Activated CD8-positive, alpha-beta T cell treated with anti-CD3 and anti-CD28 coated beads, Interleukin-2, amount 10 ng/mL, durations not matched to agents 7 days and 5 days (primary cell): Measurements from ENCODE around the gene LRRTM4. TPM values are rescaled to one million over a fixed set of nuclear protein-coding genes. Genes with fewer than 3 reads are reported as not detected.

ENCODE experiments used
- ATAC-seq: fragments of 150-1000 bp; cut with Tn5 transposase; one replicate; pipeline ENCODE4 v1.10.0; 2021; ENCODE audit warnings: moderate library complexity
- CTCF ChIA-PET: fragments of 350-600 bp; sonication (Branson Sonifier 250); formaldehyde crosslinking; loops from one replicate; lab custom pipeline; 2021; ENCODE audit warnings: antibody characterized with exemption; lab: Charles Lee
- POLR2A ChIA-PET: fragments of 350-600 bp; sonication (Branson Sonifier 250); formaldehyde crosslinking; loops from one replicate; lab custom pipeline; 2021; ENCODE audit warnings: antibody characterized with exemption; lab: Charles Lee
- DNase-seq: peaks from one replicate; pipeline ENCODE4 v3.0.0-alpha.2; 2020
- H3K27ac Mint-ChIP-seq: one replicate; pipeline ENCODE4 v1.8.0; 2021; ENCODE audit warnings: mild to moderate bottlenecking, mixed read lengths
- H3K27me3 Mint-ChIP-seq: one replicate; pipeline ENCODE4 v1.8.0; 2021; ENCODE audit warnings: low read depth, mixed read lengths
- H3K36me3 Mint-ChIP-seq: one replicate; pipeline ENCODE4 v1.8.0; 2021; ENCODE audit warnings: low read depth, mixed read lengths
- H3K4me1 Mint-ChIP-seq: one replicate; pipeline ENCODE4 v1.8.0; 2021; ENCODE audit warnings: low read depth, mixed read lengths
- H3K4me3 Mint-ChIP-seq: one replicate; pipeline ENCODE4 v1.8.0; 2021; ENCODE audit warnings: mild to moderate bottlenecking, mixed read lengths
- H3K9me3 Mint-ChIP-seq: one replicate; pipeline ENCODE4 v1.8.0; 2022; ENCODE audit warnings: mixed read lengths; ENCODE audit not compliant: insufficient read depth
- total RNA-seq, 2 experiments: library from RNA; stranded (reverse); gene quantifications; one replicate each; pipeline ENCODE4 v1.2.3, GENCODE V29; 2021

The LRRTM4 gene
- total RNA-seq, 2 experiments from 2014 or later = not detected

- Mint-ChIP-seq H3K27me3 (no peaks in the 10 kb centered on the region), H3K36me3 (no peaks in the 10 kb centered on the region), H3K27ac (no peak overlapping the region), H3K4me1 (no peaks in the 10 kb centered on the region), H3K4me3 (no peak overlapping the region), H3K9me3 (peaks cover 10% of the 10 kb centered on the region)
- CTCF ChIA-PET = no interaction called here
- DNase-seq (no peak), ATAC-seq (no peak)
- POLR2A ChIA-PET = no interaction called here
These were observed 3.9 kb downstream of the LRRTM4 start for GRCh38 chr2:77518311-77518710.

- ChIA-PET CTCF (no interaction called here), POLR2A (no interaction called here)
- no peak for DNase-seq
- Mint-ChIP-seq H3K27me3 (no peaks in the 10 kb centered on the region), H3K4me1 (no peaks in the 10 kb centered on the region), H3K9me3 (peaks cover 7% of the 10 kb centered on the region), H3K36me3 (no peaks in the 10 kb centered on the region), H3K27ac (no peak overlapping the region), H3K4me3 (no peak overlapping the region)
- no peak for ATAC-seq
These were observed 9.0 kb downstream of the LRRTM4 start for GRCh38 chr2:77513191-77513590.

GRCh38 chr2:77512507-77512906 lies 9.7 kb downstream of the LRRTM4 start:
- no peaks in the 10 kb centered on the region for H3K4me1 Mint-ChIP-seq
- ATAC-seq (no peak), DNase-seq (no peak)
- H3K4me3 Mint-ChIP-seq = no peak overlapping the region
- ChIA-PET CTCF (no interaction called here), POLR2A (no interaction called here)
- no peaks in the 10 kb centered on the region for H3K27me3 Mint-ChIP-seq
- no peak overlapping the region for H3K27ac Mint-ChIP-seq
- H3K9me3 Mint-ChIP-seq = peaks cover 7% of the 10 kb centered on the region
- H3K36me3 Mint-ChIP-seq = no peaks in the 10 kb centered on the region

- Mint-ChIP-seq H3K27ac (no peak overlapping the region), H3K4me3 (no peak overlapping the region), H3K9me3 (peaks cover 4% of the 10 kb centered on the region), H3K27me3 (no peaks in the 10 kb centered on the region), H3K4me1 (no peaks in the 10 kb centered on the region), H3K36me3 (no peaks in the 10 kb centered on the region)
- ATAC-seq (no peak), DNase-seq (no peak)
- CTCF ChIA-PET = no interaction called here
- POLR2A ChIA-PET = no interaction called here
These were observed 13.7 kb downstream of the LRRTM4 start for GRCh38 chr2:77508511-77508910.

- no peak for ATAC-seq
- H3K36me3 Mint-ChIP-seq = no peaks in the 10 kb centered on the region
- CTCF ChIA-PET = no interaction called here
- DNase-seq = no peak
- no peak overlapping the region for H3K27ac Mint-ChIP-seq
- POLR2A ChIA-PET = no interaction called here
- H3K27me3 Mint-ChIP-seq = no peaks in the 10 kb centered on the region
- H3K4me3 Mint-ChIP-seq = no peak overlapping the region
- no peaks in the 10 kb centered on the region for H3K4me1 Mint-ChIP-seq
- H3K9me3 Mint-ChIP-seq = peaks cover 4% of the 10 kb centered on the region
These were observed 14.5 kb downstream of the LRRTM4 start for GRCh38 chr2:77507657-77508056.

- ChIA-PET CTCF (no interaction called here), POLR2A (no interaction called here)
- no peaks in the 10 kb centered on the region for H3K27me3 Mint-ChIP-seq
- no peak overlapping the region for H3K27ac Mint-ChIP-seq
- H3K4me3 Mint-ChIP-seq = no peak overlapping the region
- no peak for ATAC-seq
- no peaks in the 10 kb centered on the region for H3K36me3 Mint-ChIP-seq
- H3K9me3 Mint-ChIP-seq = peaks cover 8% of the 10 kb centered on the region
- DNase-seq = no peak
- H3K4me1 Mint-ChIP-seq = no peaks in the 10 kb centered on the region
These were observed 34.0 kb downstream of the LRRTM4 start for GRCh38 chr2:77488141-77488540.

- Mint-ChIP-seq H3K9me3 (peaks cover 8% of the 10 kb centered on the region), H3K4me3 (no peak overlapping the region), H3K36me3 (no peaks in the 10 kb centered on the region), H3K27ac (no peak overlapping the region), H3K4me1 (no peaks in the 10 kb centered on the region), H3K27me3 (no peaks in the 10 kb centered on the region)
- CTCF ChIA-PET = no interaction called here
- ATAC-seq = no peak
- no peak for DNase-seq
- POLR2A ChIA-PET = no interaction called here
These were observed 34.9 kb downstream of the LRRTM4 start for GRCh38 chr2:77487074-77487803.

- Mint-ChIP-seq H3K9me3 (peaks cover 15% of the 10 kb centered on the region), H3K4me1 (no peaks in the 10 kb centered on the region), H3K27me3 (no peaks in the 10 kb centered on the region), H3K36me3 (no peaks in the 10 kb centered on the region), H3K27ac (no peak overlapping the region), H3K4me3 (no peak overlapping the region)
- ChIA-PET POLR2A (no interaction called here), CTCF (no interaction called here)
- ATAC-seq (no peak), DNase-seq (no peak)
These were observed 38.1 kb downstream of the LRRTM4 start for GRCh38 chr2:77484026-77484425.

- no peaks in the 10 kb centered on the region for H3K36me3 Mint-ChIP-seq
- ChIA-PET POLR2A (no interaction called here), CTCF (no interaction called here)
- no peak overlapping the region for H3K4me3 Mint-ChIP-seq
- no peaks in the 10 kb centered on the region for H3K4me1 Mint-ChIP-seq
- peaks cover 14% of the 10 kb centered on the region for H3K9me3 Mint-ChIP-seq
- no peak for DNase-seq
- ATAC-seq = no peak
- H3K27me3 Mint-ChIP-seq = no peaks in the 10 kb centered on the region
- H3K27ac Mint-ChIP-seq = no peak overlapping the region
These were observed 42.3 kb downstream of the LRRTM4 start for GRCh38 chr2:77479895-77480294.

GRCh38 chr2:77479395-77479794 lies 42.8 kb downstream of the LRRTM4 start:
- Mint-ChIP-seq H3K4me3 (no peak overlapping the region), H3K27ac (no peak overlapping the region), H3K9me3 (peaks cover 14% of the 10 kb centered on the region), H3K27me3 (no peaks in the 10 kb centered on the region), H3K4me1 (no peaks in the 10 kb centered on the region), H3K36me3 (no peaks in the 10 kb centered on the region)
- ATAC-seq (no peak), DNase-seq (no peak)
- POLR2A ChIA-PET = no interaction called here
- CTCF ChIA-PET = no interaction called here

GRCh38 chr2:77470096-77470495 lies 52.1 kb downstream of the LRRTM4 start:
- no peaks in the 10 kb centered on the region for H3K4me1 Mint-ChIP-seq
- DNase-seq = no peak
- ChIA-PET POLR2A (no interaction called here), CTCF (no interaction called here)
- ATAC-seq = no peak
- no peak overlapping the region for H3K4me3 Mint-ChIP-seq
- H3K9me3 Mint-ChIP-seq = peaks cover 19% of the 10 kb centered on the region
- H3K27ac Mint-ChIP-seq = no peak overlapping the region
- no peaks in the 10 kb centered on the region for H3K36me3 Mint-ChIP-seq
- no peaks in the 10 kb centered on the region for H3K27me3 Mint-ChIP-seq

GRCh38 chr2:77469106-77469505 lies 53.1 kb downstream of the LRRTM4 start:
- no peak for DNase-seq
- ATAC-seq = no peak
- no peaks in the 10 kb centered on the region for H3K27me3 Mint-ChIP-seq
- H3K4me3 Mint-ChIP-seq = no peak overlapping the region
- H3K36me3 Mint-ChIP-seq = no peaks in the 10 kb centered on the region
- H3K27ac Mint-ChIP-seq = no peak overlapping the region
- CTCF ChIA-PET = no interaction called here
- POLR2A ChIA-PET = no interaction called here
- H3K9me3 Mint-ChIP-seq = peaks cover 19% of the 10 kb centered on the region
- no peaks in the 10 kb centered on the region for H3K4me1 Mint-ChIP-seq

- ChIA-PET POLR2A (no interaction called here), CTCF (no interaction called here)
- no peaks in the 10 kb centered on the region for H3K9me3 Mint-ChIP-seq
- no peak overlapping the region for H3K27ac Mint-ChIP-seq
- H3K27me3 Mint-ChIP-seq = no peaks in the 10 kb centered on the region
- no peaks in the 10 kb centered on the region for H3K36me3 Mint-ChIP-seq
- DNase-seq (no peak), ATAC-seq (no peak)
- no peaks in the 10 kb centered on the region for H3K4me1 Mint-ChIP-seq
- no peak overlapping the region for H3K4me3 Mint-ChIP-seq
These were observed 62.3 kb downstream of the LRRTM4 start for GRCh38 chr2:77459840-77460239.
